ENCODE measurements around the gene THBS2.

The THBS2 gene

DNA sequence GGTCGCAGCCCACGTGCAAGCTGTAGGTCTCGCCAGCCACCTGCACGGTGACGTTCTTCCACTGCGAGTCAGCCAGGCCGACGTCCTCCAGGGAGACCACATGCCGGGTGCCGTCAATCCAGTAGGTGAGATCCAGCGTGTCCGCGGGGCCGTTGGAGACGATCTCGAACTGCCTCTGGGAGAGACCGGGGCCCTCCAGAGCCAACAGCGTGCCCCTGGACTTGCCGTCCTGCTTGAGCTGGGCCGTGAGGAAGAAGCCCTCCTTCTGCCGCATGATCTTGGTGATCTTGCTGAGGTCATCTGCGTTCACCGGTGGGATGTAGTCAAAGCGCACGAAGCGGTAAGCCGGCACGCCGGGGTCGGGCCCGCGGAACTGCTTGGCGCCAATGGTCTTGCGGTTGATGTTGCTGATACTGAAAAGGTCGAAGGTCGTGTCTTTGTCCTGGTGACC is 5.1 kb downstream of the THBS2 start:
- DNase-seq (ENCODE audit: low spot score): no peak

- no peak for DNase-seq (ENCODE audit: low spot score)
These were observed 5.7 kb downstream of the THBS2 start for GRCh38 chr6:169247991-169248390.

DNA sequence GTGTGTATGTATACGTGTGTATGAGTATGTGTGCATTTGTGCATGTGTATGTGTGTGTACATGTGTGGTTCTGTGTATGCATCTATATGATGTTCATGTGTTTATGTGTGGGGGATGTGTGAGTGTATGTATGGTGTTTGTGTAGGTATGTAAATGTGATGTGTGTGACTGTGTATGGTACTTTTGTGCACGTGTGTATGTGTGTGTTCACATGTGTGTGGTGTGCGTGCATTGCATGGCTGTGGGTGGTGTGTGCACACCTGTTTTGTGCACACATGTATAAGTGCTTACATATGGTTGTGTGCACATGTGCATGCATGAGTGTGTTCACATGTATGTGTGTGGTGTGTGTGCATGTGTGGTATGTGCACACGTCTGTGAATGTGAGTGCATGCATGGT is 6.2 kb downstream of the THBS2 start:
- no peak for DNase-seq (ENCODE audit: low spot score)

- DNase-seq (ENCODE audit: low spot score): no peak
These were observed 7.2 kb downstream of the THBS2 start for GRCh38 chr6:169246445-169246844.

DNA sequence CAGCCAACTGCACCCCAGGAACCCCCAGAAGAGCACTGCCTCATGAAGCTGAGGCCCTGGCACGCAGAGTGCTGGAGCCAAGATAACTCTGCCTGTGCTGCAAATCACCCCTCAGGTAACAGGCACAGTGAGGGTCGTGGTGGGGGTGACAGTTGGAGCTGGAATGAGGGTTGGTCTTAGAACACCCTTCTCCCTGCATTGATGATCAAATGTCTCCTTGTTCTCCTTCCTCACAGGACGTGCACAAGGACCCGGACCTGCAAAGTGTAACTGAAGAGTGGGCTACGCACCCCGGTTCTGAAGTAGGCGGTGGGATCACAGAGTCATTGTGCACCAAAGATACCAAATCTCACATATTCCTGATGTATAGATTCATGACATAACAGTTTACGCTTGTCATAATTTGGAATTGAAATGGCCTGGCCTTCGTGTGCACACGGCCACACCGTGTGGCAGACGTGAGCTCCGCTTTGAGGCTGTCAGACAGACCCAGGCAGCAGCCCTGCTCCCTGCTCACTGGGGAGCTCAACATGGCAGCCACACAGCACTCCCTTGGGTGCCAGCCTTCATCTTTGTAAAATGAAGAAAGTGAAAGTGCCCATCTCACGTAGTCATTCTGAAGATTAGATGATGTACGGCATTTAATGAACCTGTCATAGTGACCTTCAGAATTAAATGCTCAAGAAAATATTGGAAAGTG is 8.8 kb downstream of the THBS2 start:
- DNase-seq (ENCODE audit: low spot score): no peak

- no peak for DNase-seq (ENCODE audit: low spot score)
These were observed 10.0 kb downstream of the THBS2 start for GRCh38 chr6:169243661-169244060.

GRCh38 chr6:169243186-169243585 is 10.5 kb downstream of the THBS2 start:
- no peak for DNase-seq (ENCODE audit: low spot score)

- no peak for DNase-seq (ENCODE audit: low spot score)
These were observed 11.8 kb downstream of the THBS2 start for GRCh38 chr6:169241688-169242350.

DNA sequence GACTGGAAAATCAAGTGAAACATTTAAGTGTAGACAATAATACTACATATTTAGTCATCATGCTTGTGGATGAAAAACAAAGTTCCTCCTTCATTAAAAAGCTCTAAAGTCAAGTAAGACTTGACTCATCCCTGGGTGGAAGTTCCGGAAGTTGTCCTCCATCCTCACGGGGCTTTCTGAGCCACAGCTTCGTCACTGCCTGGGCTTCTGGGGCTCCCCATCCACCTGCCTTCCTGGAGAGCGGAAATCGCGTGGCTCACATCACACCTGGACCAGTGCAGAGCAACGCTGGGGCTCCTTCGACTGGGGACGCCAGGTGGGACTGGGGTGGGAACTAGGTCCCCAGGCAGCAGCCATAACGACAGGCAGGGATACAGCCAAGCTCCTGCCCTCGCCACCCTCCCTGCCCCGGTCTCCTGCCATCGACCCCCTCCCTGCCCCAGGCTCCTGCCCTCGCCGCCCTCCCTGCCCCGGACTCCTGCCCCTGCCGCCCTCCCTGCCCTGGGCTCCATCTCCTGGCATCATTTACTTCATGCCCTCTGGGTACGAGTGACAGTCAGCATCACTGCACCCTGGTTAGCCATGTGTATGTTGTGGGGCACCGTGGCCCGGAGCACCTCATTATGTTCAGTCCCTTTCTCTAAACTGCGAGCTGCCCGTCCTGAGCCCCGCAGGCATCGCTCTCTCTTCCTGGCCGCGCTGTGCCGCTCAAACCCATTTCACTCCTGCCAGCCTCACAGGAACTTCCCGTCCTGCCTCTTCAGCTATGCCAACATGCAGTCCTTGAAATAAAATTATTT is 12.9 kb downstream of the THBS2 start:
- no peak for DNase-seq (ENCODE audit: low spot score)

GRCh38 chr6:169240125-169240524 is 13.5 kb downstream of the THBS2 start:
- no peak for DNase-seq (ENCODE audit: low spot score)

GRCh38 chr6:169239181-169239580 is 14.5 kb downstream of the THBS2 start:
- DNase-seq (ENCODE audit: low spot score): no peak

DNA sequence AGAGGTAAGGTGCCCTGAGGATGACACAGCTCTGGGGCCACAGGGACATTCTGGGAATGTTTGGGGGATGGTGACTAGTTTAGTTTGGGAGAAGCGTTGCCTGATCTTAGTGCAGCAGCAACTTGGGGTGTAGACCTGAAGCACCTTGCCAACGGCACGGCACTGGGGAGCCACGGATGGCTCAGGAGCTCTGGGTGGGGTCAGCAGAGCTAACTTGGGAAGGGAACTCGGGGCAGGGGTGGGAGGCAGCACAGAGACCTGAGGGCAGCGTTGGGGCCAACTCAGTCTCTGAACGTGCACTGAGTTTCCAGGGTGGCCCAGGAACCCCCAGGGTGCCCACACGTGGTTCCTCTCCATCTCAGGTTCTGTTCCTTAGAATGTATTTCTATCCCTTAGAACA is 14.9 kb downstream of the THBS2 start:
- no peak for DNase-seq (ENCODE audit: low spot score)

DNA sequence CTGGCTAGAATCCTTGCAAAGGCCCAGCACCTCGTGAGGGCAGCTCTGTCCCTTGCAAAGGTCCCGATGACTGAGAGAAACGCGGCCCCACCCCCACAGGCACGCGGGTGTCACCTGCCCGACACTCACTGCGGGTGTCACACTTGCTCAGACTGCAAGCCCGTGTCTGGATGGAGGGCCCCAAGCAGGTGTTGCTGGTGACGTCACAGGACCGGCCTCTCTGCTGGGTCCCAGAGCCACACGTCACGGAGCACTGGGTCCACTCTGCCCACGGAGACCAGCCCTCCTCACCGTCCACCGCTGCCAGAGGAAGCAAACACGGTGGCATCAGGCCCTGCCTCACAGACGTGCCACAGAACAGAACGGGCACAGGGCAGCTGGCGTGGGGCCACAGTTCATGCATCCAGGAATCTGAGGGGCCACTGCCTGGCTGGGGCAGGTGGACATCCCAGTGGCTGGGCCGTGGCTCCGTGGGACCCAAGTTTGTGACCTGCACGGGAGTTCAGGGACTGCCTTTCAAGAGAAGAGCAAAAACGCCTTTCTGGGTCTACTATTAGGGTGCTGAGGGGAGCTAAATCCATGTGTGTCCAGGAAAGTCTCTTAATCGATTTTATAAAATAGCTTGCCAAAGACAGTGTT is 16.0 kb downstream of the THBS2 start:
- DNase-seq (ENCODE audit: low spot score): no peak

GRCh38 chr6:169236988-169237387 is 16.7 kb downstream of the THBS2 start:
- DNase-seq (ENCODE audit: low spot score): no peak

GRCh38 chr6:169236545-169236944 is 17.1 kb downstream of the THBS2 start:
- no peak for DNase-seq (ENCODE audit: low spot score)

DNA sequence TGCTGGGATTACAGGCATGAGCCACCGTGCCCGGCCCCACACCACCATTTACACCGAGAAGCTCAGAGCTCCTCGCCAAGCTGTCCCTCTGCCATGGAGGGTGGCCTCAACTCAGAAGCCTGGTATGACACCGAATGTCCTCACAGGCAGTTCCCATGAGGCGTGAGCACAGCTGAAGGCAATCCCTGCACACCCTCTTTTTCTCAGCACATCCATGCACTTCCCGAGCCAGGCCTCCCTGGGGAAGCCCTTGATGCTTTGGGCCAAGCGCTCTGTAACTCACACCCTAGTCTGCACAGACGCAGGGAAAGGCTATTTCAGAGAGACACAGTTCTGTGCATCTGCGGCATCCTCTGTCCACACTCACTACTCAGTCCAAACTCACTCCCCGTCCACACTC is 18.4 kb downstream of the THBS2 start:
- no peak for DNase-seq (ENCODE audit: low spot score)

DNA sequence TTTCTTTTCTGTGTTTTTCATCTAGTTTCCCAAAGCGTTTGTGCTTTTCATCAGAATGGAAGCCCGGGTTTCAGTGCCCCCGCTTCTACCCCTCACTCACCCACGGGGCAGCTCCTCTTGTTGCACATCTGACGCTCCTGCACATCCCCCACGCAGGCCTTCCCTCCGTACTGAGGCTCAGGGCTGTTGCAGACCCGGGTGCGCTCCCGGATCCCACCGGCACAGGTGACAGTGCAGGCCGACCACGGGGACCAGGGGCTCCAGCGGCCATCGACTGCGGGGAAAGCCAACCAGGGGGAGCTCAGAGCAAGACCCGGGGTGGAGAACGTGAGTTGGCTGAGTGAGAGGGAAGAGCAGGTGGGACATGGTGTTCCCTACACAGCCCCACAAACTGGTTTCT is 19.0 kb downstream of the THBS2 start:
- no peak for DNase-seq (ENCODE audit: low spot score)

GRCh38 chr6:169233832-169234231 is 19.8 kb downstream of the THBS2 start:
- DNase-seq (ENCODE audit: low spot score): no peak

DNA sequence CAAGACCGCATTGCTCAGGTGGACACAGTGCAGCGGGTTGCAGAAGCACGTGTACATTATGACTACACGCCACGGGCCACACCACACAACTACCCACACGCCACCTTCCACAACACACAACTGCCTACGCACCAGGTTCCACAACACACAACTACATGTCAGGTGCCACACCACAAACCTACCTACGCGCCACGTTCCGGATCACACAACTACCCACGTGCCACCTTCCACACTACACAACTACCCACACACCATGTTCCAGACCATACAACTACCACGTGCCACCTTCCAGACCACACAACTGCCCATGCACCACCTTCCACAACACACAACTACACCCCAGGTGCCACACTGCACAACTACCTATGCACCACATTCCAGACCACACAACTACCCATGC is 20.5 kb downstream of the THBS2 start:
- no peak for DNase-seq (ENCODE audit: low spot score)

GRCh38 chr6:169232507-169232931 is 21.1 kb downstream of the THBS2 start:
- DNase-seq (ENCODE audit: low spot score): no peak

GRCh38 chr6:169231790-169232506 is 21.7 kb downstream of the THBS2 start:
- DNase-seq (ENCODE audit: low spot score): no peak
